ENCODE data around the gene CPAMD8. TPM values are rescaled to one million over a fixed set of nuclear protein-coding genes. Genes with fewer than 3 reads are reported as not detected.

The CPAMD8 gene
- total and polyA plus RNA-seq, 9 of the 15 experiments (the other 6 are each of a cell fraction or from before 2014, with no cell fraction given) = 0.20 to 2.1 (median 1.3) TPM

DNA sequence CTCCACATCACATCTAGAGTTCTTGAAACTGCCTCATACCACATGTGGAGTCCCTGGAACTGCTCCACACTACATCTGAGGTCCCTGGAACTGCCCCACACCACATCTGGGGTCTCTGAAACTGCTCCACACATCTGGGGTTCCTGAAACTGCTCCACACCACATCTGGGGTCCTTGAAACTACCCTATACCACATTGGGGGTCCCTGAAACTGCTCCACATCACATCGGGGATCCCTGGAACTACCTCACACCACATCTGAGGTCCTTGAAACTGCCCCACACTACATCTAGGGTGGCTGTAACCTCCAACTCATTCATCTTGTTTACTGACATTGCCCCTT, 104.0 kb downstream of the CPAMD8 start:
- in situ Hi-C loops (cut with MboI) = no loop called here
- peak in 1 of 4 experiments; percentile 25 for DNase-seq (ENCODE audit: extremely low read depth in 1 of 4, low spot score in 3 of 4)
- BruUV-seq (replicated peaks) = no TSS peak
- TF ChIP-seq SMAD2 (IDR thresholded peaks at IDR 0.05; ENCODE audit: low read depth, low read length) (no peak), SNIP1 (IDR thresholded peaks at IDR 0.05; ENCODE audit: low read depth) (no peak), KAT8 (IDR thresholded peaks at IDR 0.05; ENCODE audit: low read depth) (no peak), ARID1B (IDR thresholded peaks at IDR 0.05) (no peak), PHB2 (IDR thresholded peaks at IDR 0.05; ENCODE audit: low read depth) (no peak), RFX7 (CRISPR knock-in tag; IDR thresholded peaks at IDR 0.05) (no peak), NFRKB (IDR thresholded peaks at IDR 0.05; ENCODE audit: low read depth) (no peak), RNF2 (IDR thresholded peaks at IDR 0.05) (no peak), SAFB2 (IDR thresholded peaks at IDR 0.05; ENCODE audit: borderline replicate concordance, low read depth, low read length, severe bottlenecking) (no peak), CBX1 (IDR thresholded peaks at IDR 0.05; ENCODE audit: low read depth) (no peak)
- TF ChIP-seq, protein P1, sequence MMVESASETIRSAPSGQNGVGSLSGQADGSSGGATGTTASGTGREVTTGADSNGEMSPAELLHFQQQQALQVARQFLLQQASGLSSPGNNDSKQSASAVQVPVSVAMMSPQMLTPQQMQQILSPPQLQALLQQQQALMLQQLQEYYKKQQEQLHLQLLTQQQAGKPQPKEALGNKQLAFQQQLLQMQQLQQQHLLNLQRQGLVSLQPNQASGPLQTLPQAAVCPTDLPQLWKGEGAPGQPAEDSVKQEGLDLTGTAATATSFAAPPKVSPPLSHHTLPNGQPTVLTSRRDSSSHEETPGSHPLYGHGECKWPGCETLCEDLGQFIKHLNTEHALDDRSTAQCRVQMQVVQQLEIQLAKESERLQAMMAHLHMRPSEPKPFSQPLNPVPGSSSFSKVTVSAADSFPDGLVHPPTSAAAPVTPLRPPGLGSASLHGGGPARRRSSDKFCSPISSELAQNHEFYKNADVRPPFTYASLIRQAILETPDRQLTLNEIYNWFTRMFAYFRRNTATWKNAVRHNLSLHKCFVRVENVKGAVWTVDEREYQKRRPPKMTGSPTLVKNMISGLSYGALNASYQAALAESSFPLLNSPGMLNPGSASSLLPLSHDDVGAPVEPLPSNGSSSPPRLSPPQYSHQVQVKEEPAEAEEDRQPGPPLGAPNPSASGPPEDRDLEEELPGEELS (CRISPR knock-in tag; IDR thresholded peaks at IDR 0.05; ENCODE audit: borderline replicate concordance) = no peak
- TF ChIP-seq, protein P2, sequence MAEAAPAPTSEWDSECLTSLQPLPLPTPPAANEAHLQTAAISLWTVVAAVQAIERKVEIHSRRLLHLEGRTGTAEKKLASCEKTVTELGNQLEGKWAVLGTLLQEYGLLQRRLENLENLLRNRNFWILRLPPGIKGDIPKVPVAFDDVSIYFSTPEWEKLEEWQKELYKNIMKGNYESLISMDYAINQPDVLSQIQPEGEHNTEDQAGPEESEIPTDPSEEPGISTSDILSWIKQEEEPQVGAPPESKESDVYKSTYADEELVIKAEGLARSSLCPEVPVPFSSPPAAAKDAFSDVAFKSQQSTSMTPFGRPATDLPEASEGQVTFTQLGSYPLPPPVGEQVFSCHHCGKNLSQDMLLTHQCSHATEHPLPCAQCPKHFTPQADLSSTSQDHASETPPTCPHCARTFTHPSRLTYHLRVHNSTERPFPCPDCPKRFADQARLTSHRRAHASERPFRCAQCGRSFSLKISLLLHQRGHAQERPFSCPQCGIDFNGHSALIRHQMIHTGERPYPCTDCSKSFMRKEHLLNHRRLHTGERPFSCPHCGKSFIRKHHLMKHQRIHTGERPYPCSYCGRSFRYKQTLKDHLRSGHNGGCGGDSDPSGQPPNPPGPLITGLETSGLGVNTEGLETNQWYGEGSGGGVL (CRISPR knock-in tag; IDR thresholded peaks at IDR 0.05) = no peak
- TF ChIP-seq, protein P3, sequence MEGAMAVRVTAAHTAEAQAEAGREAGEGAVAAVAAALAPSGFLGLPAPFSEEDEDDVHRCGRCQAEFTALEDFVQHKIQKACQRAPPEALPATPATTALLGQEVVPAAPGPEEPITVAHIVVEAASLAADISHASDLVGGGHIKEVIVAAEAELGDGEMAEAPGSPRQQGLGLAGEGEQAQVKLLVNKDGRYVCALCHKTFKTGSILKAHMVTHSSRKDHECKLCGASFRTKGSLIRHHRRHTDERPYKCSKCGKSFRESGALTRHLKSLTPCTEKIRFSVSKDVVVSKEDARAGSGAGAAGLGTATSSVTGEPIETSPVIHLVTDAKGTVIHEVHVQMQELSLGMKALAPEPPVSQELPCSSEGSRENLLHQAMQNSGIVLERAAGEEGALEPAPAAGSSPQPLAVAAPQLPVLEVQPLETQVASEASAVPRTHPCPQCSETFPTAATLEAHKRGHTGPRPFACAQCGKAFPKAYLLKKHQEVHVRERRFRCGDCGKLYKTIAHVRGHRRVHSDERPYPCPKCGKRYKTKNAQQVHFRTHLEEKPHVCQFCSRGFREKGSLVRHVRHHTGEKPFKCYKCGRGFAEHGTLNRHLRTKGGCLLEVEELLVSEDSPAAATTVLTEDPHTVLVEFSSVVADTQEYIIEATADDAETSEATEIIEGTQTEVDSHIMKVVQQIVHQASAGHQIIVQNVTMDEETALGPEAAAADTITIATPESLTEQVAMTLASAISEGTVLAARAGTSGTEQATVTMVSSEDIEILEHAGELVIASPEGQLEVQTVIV (CRISPR knock-in tag; IDR thresholded peaks at IDR 0.05; ENCODE audit: borderline replicate concordance) = no peak
- TF ChIP-seq, protein P4, sequence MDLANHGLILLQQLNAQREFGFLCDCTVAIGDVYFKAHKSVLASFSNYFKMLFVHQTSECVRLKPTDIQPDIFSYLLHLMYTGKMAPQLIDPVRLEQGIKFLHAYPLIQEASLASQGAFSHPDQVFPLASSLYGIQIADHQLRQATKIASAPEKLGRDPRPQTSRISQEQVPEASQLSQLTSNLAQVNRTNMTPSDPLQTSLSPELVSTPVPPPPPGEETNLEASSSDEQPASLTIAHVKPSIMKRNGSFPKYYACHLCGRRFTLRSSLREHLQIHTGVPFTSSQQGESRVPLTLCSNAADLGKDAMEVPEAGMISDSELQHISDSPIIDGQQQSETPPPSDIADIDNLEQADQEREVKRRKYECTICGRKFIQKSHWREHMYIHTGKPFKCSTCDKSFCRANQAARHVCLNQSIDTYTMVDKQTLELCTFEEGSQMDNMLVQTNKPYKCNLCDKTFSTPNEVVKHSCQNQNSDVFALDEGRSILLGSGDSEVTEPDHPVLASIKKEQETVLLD (IDR thresholded peaks at IDR 0.05) = no peak
- TF ChIP-seq, protein P5, sequence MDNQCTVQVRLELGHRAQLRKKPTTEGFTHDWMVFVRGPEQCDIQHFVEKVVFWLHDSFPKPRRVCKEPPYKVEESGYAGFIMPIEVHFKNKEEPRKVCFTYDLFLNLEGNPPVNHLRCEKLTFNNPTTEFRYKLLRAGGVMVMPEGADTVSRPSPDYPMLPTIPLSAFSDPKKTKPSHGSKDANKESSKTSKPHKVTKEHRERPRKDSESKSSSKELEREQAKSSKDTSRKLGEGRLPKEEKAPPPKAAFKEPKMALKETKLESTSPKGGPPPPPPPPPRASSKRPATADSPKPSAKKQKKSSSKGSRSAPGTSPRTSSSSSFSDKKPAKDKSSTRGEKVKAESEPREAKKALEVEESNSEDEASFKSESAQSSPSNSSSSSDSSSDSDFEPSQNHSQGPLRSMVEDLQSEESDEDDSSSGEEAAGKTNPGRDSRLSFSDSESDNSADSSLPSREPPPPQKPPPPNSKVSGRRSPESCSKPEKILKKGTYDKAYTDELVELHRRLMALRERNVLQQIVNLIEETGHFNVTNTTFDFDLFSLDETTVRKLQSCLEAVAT (IDR thresholded peaks at IDR 0.05) = peak in 1 of 2 experiments; percentile 69; a peak in 2 of 4 replicates

More for the DNA sequence above, 104.0 kb downstream of the CPAMD8 start:
- peak overlapping the region; percentile 84 for H2AFZ ChIP-seq (ENCODE audit: low read depth, low read length)
- ATAC-seq (no peak), FAIRE-seq (peak; percentile 68)
- H3K4me1 ChIP-seq (replicated peaks in 1 of 2; ENCODE audit: control insufficient read depth in 2 of 2, insufficient read depth in 2 of 2, low read length in 2 of 2) = peaks cover 17 to 32% of the 10 kb centered on the region in 2 experiments; a peak in 4 of 5 replicates
- H3K9me1 ChIP-seq (ENCODE audit: control insufficient read depth, insufficient read depth, low read length) = no peaks in the 10 kb centered on the region
- H3K27me3 ChIP-seq (ENCODE audit: control insufficient read depth in 2 of 2, insufficient read depth in 2 of 2, low read length in 2 of 2) = peaks cover 0 to 1% of the 10 kb centered on the region in 2 experiments; a peak in 1 of 5 replicates
- H3K4me2 ChIP-seq (ENCODE audit: insufficient read depth, low read length) = no peak overlapping the region
- no peaks in the 10 kb centered on the region for H4K20me1 ChIP-seq (replicated peaks; ENCODE audit: control insufficient read depth, insufficient read depth, low read length)
- intact Hi-C loops (cut with micrococcal nuclease) = no loop called here
- CTCF ChIA-PET (ENCODE audit: low intra/inter-chr PET ratio) = no interaction called here
- 27% methylated on average over 1 of the region's 1 CpG for WGBS (ENCODE audit: insufficient coverage, low coverage, missing lambda C conversion rate)
- H3K79me2 ChIP-seq (ENCODE audit: control insufficient read depth, insufficient read depth, low read length) = no peaks in the 10 kb centered on the region
- H3K9ac ChIP-seq (ENCODE audit: insufficient read depth in 1 of 2, low read depth in 2 of 2, low read length in 2 of 2) = no peak overlapping the region; a peak in 1 of 4 replicates
- POLR2A ChIA-PET = interaction anchor here (0.6 to 1.1 kb wide), 2 partner anchors 149 to 690 kb away, joined by 3 read pairs; no protein-coding TSS in a partner anchor
- no peaks in the 10 kb centered on the region for H3K36me3 ChIP-seq (ENCODE audit: control insufficient read depth, insufficient read depth, low read length)
- H3K9me3 ChIP-seq (replicated peaks; ENCODE audit: control insufficient read depth, insufficient read depth, low read depth, low read length) = 0 out of 2 replicates have a peak, but pooled peaks cover 4% of the 10 kb centered on the region
- no peak overlapping the region for H3K4me3 ChIP-seq
- H3K27ac ChIP-seq (ENCODE audit: extremely low read depth, low read depth, low read length) = no peak overlapping the region
